HepG2 (cell line): Measurements from ENCODE around the gene GPT2. TPM values are rescaled to one million over a fixed set of nuclear protein-coding genes. Genes with fewer than 3 reads are reported as not detected.
A peak's percentile ranks its signal among the peaks of the same experiment; 100 is the strongest.

ENCODE experiments used
- ARID3A ChIP-seq: IDR thresholded peaks from 2 replicates; pipeline ENCODE4 v1.6.1; 2012; ENCODE audit warnings: low read depth, low read length, improper control_type of control experiment
- CHD4 ChIP-seq: fragments of 200-600 bp; sonication (generic); IDR thresholded peaks from 2 replicates; pipeline ENCODE4 v1.7.0; 2017; ENCODE audit warnings: mild to moderate bottlenecking, low read length, borderline replicate concordance
- HMG20A ChIP-seq: IDR thresholded peaks from 2 replicates; pipeline ENCODE4 v1.6.1; 2016; ENCODE audit warnings: borderline replicate concordance
- KAT8 ChIP-seq: IDR thresholded peaks from 2 replicates; pipeline ENCODE4 v1.6.1; 2016; ENCODE audit warnings: missing genetic modification reagents, missing compliant biosample characterization
- LCORL ChIP-seq, 2 experiments: fragments of 450-650 bp in 1 of 2; sonication (generic) in 1 of 2; formaldehyde crosslinking in 1 of 2; IDR thresholded peaks; 2 replicates each; pipeline versions ENCODE4 v1.5.0 to v1.6.1; 2017 to 2020; ENCODE audit warnings: antibody characterized with exemption in 1 of 2, missing genetic modification reagents in 1 of 2
- SMARCC2 ChIP-seq: fragments of 450-650 bp; IDR thresholded peaks from 2 replicates; pipeline ENCODE4 v1.6.1; 2017; ENCODE audit warnings: antibody characterized with exemption, mild to moderate bottlenecking
- SNRNP70 ChIP-seq: fragments of 200-400 bp; formaldehyde crosslinking; IDR thresholded peaks from 2 replicates; pipeline ENCODE4 v1.6.1; 2017; ENCODE audit warnings: mild to moderate bottlenecking, low read depth, low read length, moderate library complexity
- SP2 ChIP-seq: sonication (generic); formaldehyde crosslinking; IDR thresholded peaks from 2 replicates; pipeline ENCODE4 v1.5.1; 2020; ENCODE audit warnings: mild to moderate bottlenecking, missing genetic modification reagents
- SRF ChIP-seq: IDR thresholded peaks from 2 replicates; pipeline ENCODE4 v1.6.1; 2011; ENCODE audit warnings: mild to moderate bottlenecking, low read depth, low read length, moderate library complexity
- TBP ChIP-seq: sonication (generic); formaldehyde crosslinking; IDR thresholded peaks from 2 replicates; pipeline ENCODE4 v1.5.0; 2020; ENCODE audit warnings: missing genetic modification reagents
- TFDP2 ChIP-seq: sonication (generic); formaldehyde crosslinking; IDR thresholded peaks from 2 replicates; pipeline ENCODE4 v1.4.0; 2020; ENCODE audit warnings: missing genetic modification reagents
- XRCC5 ChIP-seq: fragments of 200-400 bp; formaldehyde crosslinking; optimal IDR thresholded peaks from 2 replicates; pipeline ENCODE3; 2017; ENCODE audit warnings: mild to moderate bottlenecking, low read length
- ZBED4 ChIP-seq: sonication (generic); formaldehyde crosslinking; IDR thresholded peaks from 2 replicates; pipeline ENCODE4 v1.4.0; 2020; ENCODE audit warnings: missing genetic modification reagents, borderline replicate concordance
- ZBTB10 ChIP-seq: sonication (generic); formaldehyde crosslinking; IDR thresholded peaks from 2 replicates; pipeline ENCODE4 v1.4.0; 2020; ENCODE audit warnings: missing genetic modification reagents, borderline replicate concordance
- ZNF136 ChIP-seq: sonication (generic); formaldehyde crosslinking; IDR thresholded peaks from 2 replicates; pipeline ENCODE4 v1.8.1; 2022; ENCODE audit warnings: low read depth, mild to moderate bottlenecking, moderate library complexity, missing genetic modification reagents
- ZNF207 ChIP-seq: fragments of 450-650 bp; IDR thresholded peaks from 2 replicates; pipeline ENCODE4 v1.6.1; 2016; ENCODE audit warnings: antibody characterized with exemption, borderline replicate concordance
- ZNF430 ChIP-seq: sonication (generic); formaldehyde crosslinking; IDR thresholded peaks from 2 replicates; pipeline ENCODE4 v1.9.0; 2021; ENCODE audit warnings: mild to moderate bottlenecking, missing genetic modification reagents
- ZNF572 ChIP-seq: sonication (generic); formaldehyde crosslinking; IDR thresholded peaks from 2 replicates; pipeline ENCODE4 v1.5.1; 2020; ENCODE audit warnings: mild to moderate bottlenecking, missing genetic modification reagents
- ZNF678 ChIP-seq: sonication (generic); formaldehyde crosslinking; IDR thresholded peaks from 2 replicates; pipeline ENCODE4 v1.4.0; 2020; ENCODE audit warnings: mild to moderate bottlenecking, missing genetic modification reagents
- ZNF891 ChIP-seq: sonication (generic); formaldehyde crosslinking; IDR thresholded peaks from 2 replicates; pipeline ENCODE4 v1.5.0; 2020; ENCODE audit warnings: mild to moderate bottlenecking, missing genetic modification reagents
- polyA plus RNA-seq, 8 experiments: library from polyadenylated mRNA; depleted of rRNA in 3 of 8; stranded (reverse) in 7 of 8; unstranded in 1 of 8; fragments of >200 nt; fragmentation: Illumina TruSeq in 4 of 8; extraction: Trizol in 4 of 8; gene quantifications; 2 replicates each; pipeline versions ENCODE4 v1.2.1 to v1.2.3, GENCODE V29; 2011 to 2016; ENCODE audit warnings: low read depth in 4 of 8, missing spikeins in 1 of 8, mixed read lengths in 1 of 8; ENCODE audit not compliant: insufficient read depth in 1 of 8
- total RNA-seq, 5 experiments: library from RNA; depleted of rRNA; stranded (reverse); fragments of >200 nt; fragmentation: Illumina TruSeq; extraction: Trizol; gene quantifications; 2 replicates each; pipeline ENCODE4 v1.2.3, GENCODE V29; 2016; ENCODE audit warnings: low read depth in 1 of 5

The GPT2 gene
- total and polyA plus RNA-seq, 2 of the 13 experiments (the other 11 are each of a cell fraction or from before 2014, with no cell fraction given): 138 to 267 TPM

- TF ChIP-seq TFDP2 (CRISPR knock-in tag): no peak
- TF ChIP-seq SNRNP70: no peak
- peak; percentile 55; the same call in 1 of the 2 replicates for TF ChIP-seq ZNF136 (CRISPR knock-in tag)
- TF ChIP-seq SMARCC2: no peak
- no peak for TF ChIP-seq ZNF891
- TF ChIP-seq SP2: no peak
- TF ChIP-seq TBP (CRISPR knock-in tag): no peak
- 0 out of 2 replicates have a peak, but pooled peaks have one; percentile 12 for TF ChIP-seq ZBED4 (CRISPR knock-in tag)
- TF ChIP-seq HMG20A (CRISPR knock-in tag): no peak
- TF ChIP-seq XRCC5: peak; percentile 42
- TF ChIP-seq ZNF572 (CRISPR knock-in tag): peak; percentile 17; the same call in 1 of the 2 replicates
- TF ChIP-seq KAT8: peak; percentile 33; the same call in 1 of the 2 replicates
- TF ChIP-seq LCORL (IDR thresholded peaks at IDR 0.05): no peak
- TF ChIP-seq LCORL (CRISPR knock-in tag; IDR thresholded peaks at IDR 0.05): no peak; the same call in 1 of the 2 replicates
- no peak for TF ChIP-seq ZNF207
- no peak for TF ChIP-seq ZBTB10 (CRISPR knock-in tag)
- no peak for TF ChIP-seq ZNF430 (CRISPR knock-in tag)
- TF ChIP-seq CHD4: no peak
- TF ChIP-seq SRF: no peak
- 0 out of 2 replicates have a peak, but pooled peaks have one; percentile 24 for TF ChIP-seq ARID3A
- TF ChIP-seq ZNF678 (CRISPR knock-in tag): no peak
These were observed 63.9 kb downstream of the GPT2 start (continued) for GRCh38 chr16:46947900-46948547.
